HG03103 (cell line): ENCODE results near the gene ACSF3.

Source experiments
- ATAC-seq: cut with Tn5 transposase; IDR thresholded peaks from one replicate; pipeline ENCODE4 v1.9.1; 2021; ENCODE audit warnings: low read depth; ENCODE audit not compliant: unreplicated experiment

ACSF3 gene

GRCh38 chr16:89170346-89171215, 76.9 kb downstream of the ACSF3 start:
- ATAC-seq, result no peak

DNA sequence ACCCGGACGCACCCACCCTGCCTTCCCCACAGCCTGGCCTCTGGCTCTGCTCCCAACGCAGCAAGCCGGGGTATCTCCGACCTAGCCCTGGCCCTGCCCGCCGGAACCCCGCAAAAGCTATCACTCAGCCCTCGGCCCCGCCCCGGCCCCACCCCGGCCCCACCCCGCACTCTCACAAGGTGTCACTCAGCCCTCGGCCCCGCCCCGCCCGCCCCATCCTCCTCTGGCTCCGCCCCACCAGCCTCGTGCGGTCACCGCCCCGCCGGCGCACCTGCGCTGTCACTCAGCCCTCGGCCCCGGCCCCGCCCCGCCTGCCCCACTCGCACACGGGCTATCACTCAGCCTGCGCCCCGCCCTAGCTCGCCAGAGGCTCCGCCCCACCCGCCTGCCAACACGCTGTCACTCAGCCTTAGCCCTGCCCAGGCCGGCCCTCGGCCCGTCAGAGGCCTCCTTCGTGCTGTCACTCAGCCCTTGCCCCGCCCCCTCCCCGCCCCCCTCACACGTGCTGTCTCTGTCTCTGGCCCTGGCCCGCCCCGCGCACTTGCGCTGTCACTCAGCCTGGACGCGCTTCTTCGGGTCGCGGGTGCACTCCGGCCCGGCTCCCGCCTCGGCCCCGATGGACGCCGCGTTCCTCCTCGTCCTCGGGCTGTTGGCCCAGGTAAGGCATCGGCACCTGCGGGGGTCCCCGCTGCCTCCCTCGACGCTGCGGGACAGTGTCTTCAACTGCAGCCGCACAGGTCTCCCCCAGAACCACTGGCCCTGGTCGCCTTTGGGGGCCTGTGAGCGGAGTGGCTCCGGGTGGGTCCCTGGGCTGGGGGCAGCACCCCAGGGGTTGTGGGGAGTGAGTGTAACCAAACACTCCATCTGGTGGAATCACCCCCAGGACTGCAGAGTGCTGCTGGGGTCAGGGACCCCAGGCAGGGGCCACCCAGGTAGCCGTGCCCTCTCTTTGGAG, 77.8 kb downstream of the ACSF3 start, which contains the start of gene CDH15:
TSS of gene CDH15 (plus strand) at position 533 of the 955 bp plus-strand sequence. CDS start at position 617, 84 bp downstream.
- peak; percentile 91 for ATAC-seq

DNA sequence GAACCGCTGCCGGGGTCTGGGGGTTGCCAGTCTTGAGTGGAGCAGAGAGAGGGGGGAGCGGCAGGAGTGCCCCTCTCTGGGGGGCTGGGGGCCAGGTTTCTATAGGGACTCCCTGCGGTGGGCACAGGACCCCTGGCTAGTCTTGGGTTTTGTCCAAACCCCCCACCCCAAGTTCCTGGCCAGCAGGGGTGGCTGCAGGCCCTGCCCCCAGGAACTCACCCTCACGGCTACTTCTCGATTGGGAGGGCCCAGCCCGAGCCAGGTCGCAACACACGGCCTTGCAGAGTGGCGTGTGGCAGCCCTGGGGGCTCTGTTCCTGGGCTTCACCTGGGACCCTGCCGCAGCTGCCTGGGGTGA, 78.5 kb downstream of the ACSF3 start:
- ATAC-seq, result no peak

DNA sequence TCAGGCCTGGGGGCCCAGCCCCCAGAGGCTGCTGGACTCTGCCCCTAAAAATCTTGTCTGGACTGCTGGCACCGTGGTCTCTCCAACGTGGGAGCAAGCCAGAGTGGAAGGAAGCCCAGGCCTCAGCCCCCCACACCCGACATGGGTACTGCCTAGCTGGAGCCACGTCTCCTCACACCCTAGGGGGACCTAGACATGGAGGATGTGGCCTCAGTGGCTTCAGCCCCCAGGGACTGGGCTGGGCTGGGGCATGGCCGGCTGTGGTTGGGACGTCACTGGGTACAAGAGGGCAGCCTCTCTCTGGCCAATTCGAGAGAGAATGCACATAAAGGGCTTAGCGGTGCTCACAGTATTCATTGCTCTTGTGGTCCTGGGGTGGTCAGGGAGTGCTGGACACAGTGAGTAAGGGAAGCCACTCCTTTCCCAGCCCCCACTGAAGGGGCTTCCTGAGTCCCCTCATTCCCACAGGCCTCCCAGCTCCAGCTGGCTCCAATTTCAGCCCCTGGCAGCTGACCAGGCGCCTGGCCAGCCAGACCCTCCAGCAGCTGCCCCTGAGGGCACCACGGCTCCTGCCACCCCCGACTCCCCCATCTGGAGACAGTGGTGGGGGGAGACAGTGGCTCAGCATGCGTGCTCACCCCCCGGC, 79.0 kb downstream of the ACSF3 start:
- no peak for ATAC-seq

- no peak for ATAC-seq
Measured at GRCh38 chr16:89173174-89173921, 79.7 kb downstream of the ACSF3 start.

GRCh38 chr16:89174055-89174827, 80.6 kb downstream of the ACSF3 start:
- ATAC-seq, result no peak

- no peak for ATAC-seq
Measured at GRCh38 chr16:89174877-89175276, 81.2 kb downstream of the ACSF3 start.

GRCh38 chr16:89175280-89176146, 81.9 kb downstream of the ACSF3 start:
- no peak for ATAC-seq

- ATAC-seq, result no peak
Measured at GRCh38 chr16:89176147-89176690, 82.6 kb downstream of the ACSF3 start.

- ATAC-seq, result no peak
Measured at GRCh38 chr16:89176717-89177116, 83.1 kb downstream of the ACSF3 start.

GRCh38 chr16:89177501-89177900, 83.8 kb downstream of the ACSF3 start:
- no peak for ATAC-seq

- ATAC-seq, result no peak
Measured at GRCh38 chr16:89178453-89179147, 84.9 kb downstream of the ACSF3 start.

DNA sequence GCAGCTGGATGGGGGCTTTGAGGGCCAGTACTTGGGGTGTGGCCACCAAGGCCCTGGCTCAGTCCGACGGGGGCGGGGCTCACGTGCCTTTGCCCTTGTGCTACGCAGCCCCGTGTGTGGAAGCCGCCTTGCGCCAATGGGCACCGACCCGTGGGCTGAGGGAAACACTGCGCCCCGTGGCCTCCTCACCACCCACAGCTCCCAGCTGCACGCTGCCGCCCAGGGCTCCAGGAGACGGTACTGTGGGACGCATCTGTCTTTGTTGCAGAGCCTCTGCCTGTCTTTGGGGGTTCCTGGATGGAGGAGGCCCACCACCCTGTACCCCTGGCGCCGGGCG, 85.5 kb downstream of the ACSF3 start:
- ATAC-seq, result no peak

- no peak for ATAC-seq
Measured at GRCh38 chr16:89179656-89180315, 86.1 kb downstream of the ACSF3 start.

- ATAC-seq, result no peak
Measured at GRCh38 chr16:89183463-89183862, 89.8 kb downstream of the ACSF3 start.

DNA sequence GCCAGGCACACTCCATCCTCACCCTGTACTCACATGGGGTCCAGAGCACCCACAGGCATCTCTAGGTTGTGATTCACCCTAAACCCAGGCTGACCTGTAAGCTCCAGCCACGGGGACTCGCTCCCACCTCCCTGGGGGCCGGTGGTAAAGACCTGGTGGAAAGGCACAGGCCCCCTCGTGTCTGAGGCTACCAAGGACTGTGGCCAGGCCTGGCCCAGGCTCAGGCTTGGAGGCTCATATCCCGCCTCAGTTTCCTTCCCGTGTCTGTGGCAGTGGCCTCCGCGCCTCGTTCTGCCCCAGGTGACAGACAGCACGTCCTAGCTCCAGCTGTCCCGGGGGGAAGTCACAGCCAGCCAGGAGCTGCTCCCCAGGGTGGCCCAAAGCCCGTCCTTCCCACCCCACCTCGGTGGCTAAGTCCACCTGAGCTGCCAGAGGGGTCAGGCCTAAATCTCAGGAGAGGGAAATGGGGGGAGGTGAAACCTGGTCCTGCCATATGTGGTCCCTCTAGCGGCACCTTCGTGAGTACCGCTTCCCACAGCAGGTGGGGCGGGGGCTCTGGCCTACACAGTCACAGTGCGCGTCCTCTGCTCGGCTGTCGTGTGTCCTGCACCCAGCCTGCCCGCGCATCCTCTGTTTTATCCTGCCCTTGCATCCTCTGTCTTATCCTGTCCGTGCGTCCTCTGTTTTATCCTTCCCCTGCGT, 90.5 kb downstream of the ACSF3 start:
- no peak for ATAC-seq

GRCh38 chr16:89184677-89184932, 91.0 kb downstream of the ACSF3 start:
- no peak for ATAC-seq
